GM12878 (cell line): ENCODE data around the gene CYP27A1. TPM values are rescaled to one million over a fixed set of nuclear protein-coding genes. Genes with fewer than 3 reads are reported as not detected.

Experiments
- ATAC-seq: fragments of 200-7000 bp; cut with Tn5 transposase; 3 replicates; pipeline ENCODE4 v1.9.1; 2020; ENCODE audit warnings: mild to moderate bottlenecking, moderate library complexity
- BruUV-seq: library from RNA; stranded (reverse); fragments of 400-500 nt; replicated peaks from 2 replicates; lab custom pipeline; 2021; lab: Mats Ljungman, UMichigan
- CTCF ChIA-PET: fragments of 300-600 bp; sonication (Branson Sonifier 250); formaldehyde crosslinking; extraction: SDS; loops from one replicate; lab custom pipeline; 2021; ENCODE audit warnings: inconsistent platforms; lab: Yijun Ruan, JAX
- POLR2A ChIA-PET: fragments of 350-600 bp; formaldehyde crosslinking; extraction: SDS; loops from one replicate; lab custom pipeline; 2021; ENCODE audit warnings: inconsistent platforms; lab: Charles Lee
- RAD21 ChIA-PET: fragments of 300-600 bp; sonication (Branson Sonifier 250); formaldehyde crosslinking; loops from one replicate; lab custom pipeline; 2023; ENCODE audit warnings: antibody characterized with exemption; ENCODE audit not compliant: unreplicated experiment; lab: Charles Lee
- SMC1A ChIA-PET: fragments of 300-600 bp; sonication (Branson Sonifier 250); formaldehyde crosslinking; loops from one replicate; lab custom pipeline; 2023; ENCODE audit not compliant: unreplicated experiment, uncharacterized antibody; lab: Charles Lee
- DNase-seq: peaks from one replicate; pipeline ENCODE4 v3.0.0-alpha.2; 2011; ENCODE audit warnings: low read depth, low spot score
- FAIRE-seq: peaks from 3 replicates; lab custom pipeline; 2011; peaks lifted over from hg19 to GRCh38; lab: Jason Lieb, UNC
- H2AFZ ChIP-seq: 2 replicates; pipeline ENCODE4 v1.6.0; 2011; ENCODE audit warnings: low read depth, low read length, control low read depth; ENCODE audit not compliant: control insufficient read depth
- H3K27ac ChIP-seq: 2 replicates; pipeline ENCODE4 v1.5.1; 2011; ENCODE audit warnings: control low read depth; ENCODE audit not compliant: control insufficient read depth, insufficient read depth
- H3K27me3 ChIP-seq, 2 experiments: replicated peaks in 1 of 2; 2 replicates each; pipeline versions ENCODE4 v1.6.0 to v1.6.1; 2011; ENCODE audit warnings: low read length in 1 of 2; ENCODE audit not compliant: control insufficient read depth in 2 of 2, insufficient read depth in 2 of 2
- H3K36me3 ChIP-seq, 2 experiments: 2 replicates each; pipeline ENCODE4 v1.5.1; 2011; ENCODE audit warnings: low read length in 1 of 2; ENCODE audit not compliant: control insufficient read depth in 2 of 2, insufficient read depth in 2 of 2
- H3K4me1 ChIP-seq: 2 replicates; pipeline ENCODE4 v1.6.1; 2011; ENCODE audit warnings: mild to moderate bottlenecking, low read length, moderate library complexity, mixed read lengths; ENCODE audit not compliant: control insufficient read depth, insufficient read depth
- H3K4me2 ChIP-seq: 2 replicates; pipeline ENCODE4 v1.6.0; 2011; ENCODE audit warnings: control low read depth; ENCODE audit not compliant: control insufficient read depth, insufficient read depth
- H3K4me3 ChIP-seq: fragments of 200-600 bp; sonication (generic); 2 replicates; pipeline ENCODE4 v1.5.1; 2016
- H3K79me2 ChIP-seq: 2 replicates; pipeline ENCODE4 v1.6.0; 2011; ENCODE audit warnings: low read length; ENCODE audit not compliant: control insufficient read depth, insufficient read depth
- H3K9ac ChIP-seq: 2 replicates; pipeline ENCODE4 v1.8.0; 2011; ENCODE audit warnings: low read length, control low read depth, mixed read lengths; ENCODE audit not compliant: control insufficient read depth, insufficient read depth
- H3K9me3 ChIP-seq: replicated peaks from 3 replicates; pipeline ENCODE4 v1.5.1; 2011; ENCODE audit warnings: mild to moderate bottlenecking, low read length; ENCODE audit not compliant: control insufficient read depth, insufficient read depth
- H4K20me1 ChIP-seq: 2 replicates; pipeline ENCODE4 v1.6.0; 2011; ENCODE audit not compliant: control insufficient read depth, insufficient read depth
- BMI1 ChIP-seq: fragments of 450-650 bp; IDR thresholded peaks from 2 replicates; pipeline ENCODE4 v1.6.1; 2016; ENCODE audit warnings: mild to moderate bottlenecking, moderate library complexity, borderline replicate concordance
- CBX3 ChIP-seq: fragments of 200-600 bp; sonication (generic); IDR thresholded peaks from 2 replicates; pipeline ENCODE4 v1.6.1; 2016; ENCODE audit warnings: low read depth, borderline replicate concordance
- CHD2 ChIP-seq: IDR thresholded peaks from 2 replicates; pipeline ENCODE4 v1.6.1; 2011; ENCODE audit warnings: low read depth, low read length, improper control_type of control experiment, borderline replicate concordance
- E4F1 ChIP-seq: fragments of 450-650 bp; IDR thresholded peaks from 2 replicates; pipeline ENCODE4 v1.6.1; 2018; ENCODE audit warnings: borderline replicate concordance, mild to moderate bottlenecking; ENCODE audit not compliant: partially characterized antibody
- JUND ChIP-seq: IDR thresholded peaks from 2 replicates; pipeline ENCODE4 v1.6.1; 2012; ENCODE audit warnings: low read depth, mild to moderate bottlenecking, low read length, improper control_type of control experiment, moderate library complexity
- NR2C1 ChIP-seq: fragments of 450-650 bp; IDR thresholded peaks from 2 replicates; pipeline ENCODE4 v1.6.1; 2017; ENCODE audit warnings: antibody characterized with exemption, mild to moderate bottlenecking, moderate library complexity
- RAD21 ChIP-seq: IDR thresholded peaks from 2 replicates; pipeline ENCODE4 v1.6.1; 2011; ENCODE audit warnings: mild to moderate bottlenecking, low read depth, low read length, moderate library complexity; ENCODE audit not compliant: insufficient read depth
- RBBP5 ChIP-seq: fragments of 200-600 bp; sonication (generic); conservative IDR thresholded peaks from 2 replicates; pipeline ENCODE4 v1.6.1; 2016
- SMARCA5 ChIP-seq: fragments of 450-650 bp; IDR thresholded peaks from 2 replicates; pipeline ENCODE4 v1.6.1; 2017; ENCODE audit warnings: mild to moderate bottlenecking
- SREBF1 ChIP-seq: IDR thresholded peaks from 2 replicates; pipeline ENCODE4 v1.6.1; 2012; ENCODE audit warnings: mild to moderate bottlenecking, low read length
- ZNF207 ChIP-seq: fragments of 450-650 bp; IDR thresholded peaks from 2 replicates; pipeline ENCODE4 v1.6.1; 2014; ENCODE audit warnings: antibody characterized with exemption, mild to moderate bottlenecking, borderline replicate concordance
- WGBS: methylation state at CpG from one replicate; pipeline ENCODE4 v1.1.6; 2016; ENCODE audit warnings: low lambda C conversion rate; ENCODE audit not compliant: insufficient replicate concordance, insufficient coverage; ENCODE audit errors: missing lambda C conversion rate; 5-methylcytosine and 5-hydroxymethylcytosine counted together
- in situ Hi-C: fragments of 300-500 bp; cut with MboI; formaldehyde crosslinking; loops from 9 replicates; pipeline ENCODE4 v1.14.3; 2018; ENCODE audit warnings: mixed read lengths
- intact Hi-C: fragments of 100-400 bp; cut with micrococcal nuclease; formaldehyde crosslinking; loops from one replicate; pipeline ENCODE4 v1.14.2; 2022; ENCODE audit not compliant: unreplicated experiment
- polyA plus RNA-seq, 11 experiments: library from polyadenylated mRNA; depleted of rRNA in 4 of 11; unstranded in 6 of 11; stranded (reverse) in 5 of 11; fragments of >200 nt; fragmentation: Nextera tagmentation in 4 of 11; fragmentation: Illumina TruSeq in 1 of 11; extraction: Ambion mirVana in 4 of 11; extraction: Trizol in 1 of 11; gene quantifications; 1 replicate in 1 of 11; 2 replicates in 10 of 11; pipeline versions ENCODE4 v1.2.1 to v1.2.3, GENCODE V29; 2011 to 2016; ENCODE audit warnings: inconsistent platforms in 2 of 11, missing spikeins in 2 of 11, low read depth in 1 of 11
- total RNA-seq, 4 experiments: library from RNA; depleted of rRNA in 3 of 4; stranded (reverse); fragments of >200 nt in 3 of 4; fragmentation: Illumina TruSeq in 1 of 4; extraction: Trizol in 1 of 4; gene quantifications; 2 replicates each; pipeline versions ENCODE4 v1.2.1 to v1.2.3, GENCODE V29; 2013 to 2021
- TF ChIP-seq, protein P1 (sequence below): IDR thresholded peaks from 2 replicates; pipeline ENCODE4 v1.6.1; 2012; ENCODE audit warnings: improper control_type of control experiment, low read depth, low read length; ENCODE audit not compliant: insufficient replicate concordance
- TF ChIP-seq, protein P2 (sequence below): fragments of 450-650 bp; IDR thresholded peaks from 2 replicates; pipeline ENCODE4 v1.6.1; 2017; ENCODE audit warnings: mild to moderate bottlenecking
- TF ChIP-seq, protein P3 (sequence below): IDR thresholded peaks from 2 replicates; pipeline ENCODE4 v1.6.1; 2011; ENCODE audit warnings: borderline replicate concordance, low read depth, mild to moderate bottlenecking, moderate library complexity, low read length; ENCODE audit not compliant: insufficient read depth, poor library complexity, severe bottlenecking

Gene CYP27A1
- total and polyA plus RNA-seq, 10 of the 15 experiments (the other 5 are each of a cell fraction or from before 2014, with no cell fraction given): 0.11 to 0.72 (median 0.18) TPM; not detected in 2

DNA sequence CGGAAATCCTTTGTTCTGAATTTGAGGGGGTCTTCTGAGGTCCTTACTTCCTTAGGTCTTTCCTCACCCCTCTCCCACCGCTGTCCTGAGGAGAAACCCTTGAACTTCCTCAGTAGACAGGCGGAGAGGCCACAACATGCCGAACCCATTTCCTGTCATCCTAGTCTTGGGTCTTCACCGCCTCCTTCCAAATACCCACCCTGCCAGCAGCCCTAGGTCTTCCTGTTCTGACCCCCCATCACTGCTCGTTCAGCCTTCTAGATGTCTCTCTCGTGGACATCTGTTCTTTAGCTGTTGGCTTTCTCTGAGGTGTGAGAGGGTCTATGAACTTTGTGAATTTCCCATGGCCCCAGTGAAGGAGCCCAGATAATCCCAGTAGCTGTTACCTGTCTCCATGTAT, 27.2 kb upstream of the CYP27A1 start:
- no TSS peak for BruUV-seq
- no peak overlapping the region for H3K27ac ChIP-seq
- H3K9me3 ChIP-seq: no peaks in the 10 kb centered on the region
- WGBS: 93% methylated on average over 7 of the region's 7 CpGs
- peaks cover 26 to 35% of the 10 kb centered on the region in 2 experiments for H3K36me3 ChIP-seq
- in situ Hi-C loops (no loop called here), intact Hi-C loops (no loop called here)
- ChIA-PET POLR2A (no interaction called here), RAD21 (no interaction called here), SMC1A (no interaction called here), CTCF (no interaction called here)
- no peaks in the 10 kb centered on the region for H3K4me1 ChIP-seq
- FAIRE-seq: no peak
- ATAC-seq: no peak
- H4K20me1 ChIP-seq: no peaks in the 10 kb centered on the region
- no peak overlapping the region for H3K9ac ChIP-seq
- no peak overlapping the region for H3K4me2 ChIP-seq
- no peak for DNase-seq
- H3K27me3 ChIP-seq: no peaks in the 10 kb centered on the region
- H3K4me3 ChIP-seq: no peak overlapping the region
- H2AFZ ChIP-seq: no peak overlapping the region
- H3K79me2 ChIP-seq: no peaks in the 10 kb centered on the region
- TF ChIP-seq JUND (no peak), RAD21 (no peak), NR2C1 (no peak), SREBF1 (no peak), SMARCA5 (no peak), ZNF207 (no peak), CBX3 (no peak), E4F1 (no peak), CHD2 (no peak), BMI1 (no peak), RBBP5 (no peak)
- TF ChIP-seq, protein P1, sequence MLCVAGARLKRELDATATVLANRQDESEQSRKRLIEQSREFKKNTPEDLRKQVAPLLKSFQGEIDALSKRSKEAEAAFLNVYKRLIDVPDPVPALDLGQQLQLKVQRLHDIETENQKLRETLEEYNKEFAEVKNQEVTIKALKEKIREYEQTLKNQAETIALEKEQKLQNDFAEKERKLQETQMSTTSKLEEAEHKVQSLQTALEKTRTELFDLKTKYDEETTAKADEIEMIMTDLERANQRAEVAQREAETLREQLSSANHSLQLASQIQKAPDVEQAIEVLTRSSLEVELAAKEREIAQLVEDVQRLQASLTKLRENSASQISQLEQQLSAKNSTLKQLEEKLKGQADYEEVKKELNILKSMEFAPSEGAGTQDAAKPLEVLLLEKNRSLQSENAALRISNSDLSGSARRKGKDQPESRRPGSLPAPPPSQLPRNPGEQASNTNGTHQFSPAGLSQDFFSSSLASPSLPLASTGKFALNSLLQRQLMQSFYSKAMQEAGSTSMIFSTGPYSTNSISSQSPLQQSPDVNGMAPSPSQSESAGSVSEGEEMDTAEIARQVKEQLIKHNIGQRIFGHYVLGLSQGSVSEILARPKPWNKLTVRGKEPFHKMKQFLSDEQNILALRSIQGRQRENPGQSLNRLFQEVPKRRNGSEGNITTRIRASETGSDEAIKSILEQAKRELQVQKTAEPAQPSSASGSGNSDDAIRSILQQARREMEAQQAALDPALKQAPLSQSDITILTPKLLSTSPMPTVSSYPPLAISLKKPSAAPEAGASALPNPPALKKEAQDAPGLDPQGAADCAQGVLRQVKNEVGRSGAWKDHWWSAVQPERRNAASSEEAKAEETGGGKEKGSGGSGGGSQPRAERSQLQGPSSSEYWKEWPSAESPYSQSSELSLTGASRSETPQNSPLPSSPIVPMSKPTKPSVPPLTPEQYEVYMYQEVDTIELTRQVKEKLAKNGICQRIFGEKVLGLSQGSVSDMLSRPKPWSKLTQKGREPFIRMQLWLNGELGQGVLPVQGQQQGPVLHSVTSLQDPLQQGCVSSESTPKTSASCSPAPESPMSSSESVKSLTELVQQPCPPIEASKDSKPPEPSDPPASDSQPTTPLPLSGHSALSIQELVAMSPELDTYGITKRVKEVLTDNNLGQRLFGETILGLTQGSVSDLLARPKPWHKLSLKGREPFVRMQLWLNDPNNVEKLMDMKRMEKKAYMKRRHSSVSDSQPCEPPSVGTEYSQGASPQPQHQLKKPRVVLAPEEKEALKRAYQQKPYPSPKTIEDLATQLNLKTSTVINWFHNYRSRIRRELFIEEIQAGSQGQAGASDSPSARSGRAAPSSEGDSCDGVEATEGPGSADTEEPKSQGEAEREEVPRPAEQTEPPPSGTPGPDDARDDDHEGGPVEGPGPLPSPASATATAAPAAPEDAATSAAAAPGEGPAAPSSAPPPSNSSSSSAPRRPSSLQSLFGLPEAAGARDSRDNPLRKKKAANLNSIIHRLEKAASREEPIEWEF: no peak
- TF ChIP-seq, protein P2, sequence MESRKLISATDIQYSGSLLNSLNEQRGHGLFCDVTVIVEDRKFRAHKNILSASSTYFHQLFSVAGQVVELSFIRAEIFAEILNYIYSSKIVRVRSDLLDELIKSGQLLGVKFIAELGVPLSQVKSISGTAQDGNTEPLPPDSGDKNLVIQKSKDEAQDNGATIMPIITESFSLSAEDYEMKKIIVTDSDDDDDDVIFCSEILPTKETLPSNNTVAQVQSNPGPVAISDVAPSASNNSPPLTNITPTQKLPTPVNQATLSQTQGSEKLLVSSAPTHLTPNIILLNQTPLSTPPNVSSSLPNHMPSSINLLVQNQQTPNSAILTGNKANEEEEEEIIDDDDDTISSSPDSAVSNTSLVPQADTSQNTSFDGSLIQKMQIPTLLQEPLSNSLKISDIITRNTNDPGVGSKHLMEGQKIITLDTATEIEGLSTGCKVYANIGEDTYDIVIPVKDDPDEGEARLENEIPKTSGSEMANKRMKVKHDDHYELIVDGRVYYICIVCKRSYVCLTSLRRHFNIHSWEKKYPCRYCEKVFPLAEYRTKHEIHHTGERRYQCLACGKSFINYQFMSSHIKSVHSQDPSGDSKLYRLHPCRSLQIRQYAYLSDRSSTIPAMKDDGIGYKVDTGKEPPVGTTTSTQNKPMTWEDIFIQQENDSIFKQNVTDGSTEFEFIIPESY: no peak
- TF ChIP-seq, protein P3, sequence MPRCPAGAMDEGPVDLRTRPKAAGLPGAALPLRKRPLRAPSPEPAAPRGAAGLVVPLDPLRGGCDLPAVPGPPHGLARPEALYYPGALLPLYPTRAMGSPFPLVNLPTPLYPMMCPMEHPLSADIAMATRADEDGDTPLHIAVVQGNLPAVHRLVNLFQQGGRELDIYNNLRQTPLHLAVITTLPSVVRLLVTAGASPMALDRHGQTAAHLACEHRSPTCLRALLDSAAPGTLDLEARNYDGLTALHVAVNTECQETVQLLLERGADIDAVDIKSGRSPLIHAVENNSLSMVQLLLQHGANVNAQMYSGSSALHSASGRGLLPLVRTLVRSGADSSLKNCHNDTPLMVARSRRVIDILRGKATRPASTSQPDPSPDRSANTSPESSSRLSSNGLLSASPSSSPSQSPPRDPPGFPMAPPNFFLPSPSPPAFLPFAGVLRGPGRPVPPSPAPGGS: no peak
